Measurements from ENCODE around the gene EPHB6.

EPHB6 gene

GRCh38 chr7:142833174-142834048, 21.5 kb upstream of the EPHB6 start:
- no peak for TF ChIP-seq CTCF (IDR thresholded peaks at IDR 0.05; ENCODE audit: control insufficient read depth, extremely low read depth, insufficient read depth)
- no peak overlapping the region for H3K4me3 ChIP-seq (ENCODE audit: low read depth, low read length)
- no peak for DNase-seq (ENCODE audit: low read depth)

- no peak for DNase-seq (ENCODE audit: low read depth)
- TF ChIP-seq CTCF (IDR thresholded peaks at IDR 0.05; ENCODE audit: control insufficient read depth, extremely low read depth, insufficient read depth): peak; percentile 36; the same call in 1 of the 2 replicates
- no peak overlapping the region for H3K4me3 ChIP-seq (ENCODE audit: low read depth, low read length)
Measured at GRCh38 chr7:142835487-142835886, 19.4 kb upstream of the EPHB6 start.

GRCh38 chr7:142836426-142836825, 18.4 kb upstream of the EPHB6 start:
- no peak for TF ChIP-seq CTCF (IDR thresholded peaks at IDR 0.05; ENCODE audit: control insufficient read depth, extremely low read depth, insufficient read depth)
- H3K4me3 ChIP-seq (ENCODE audit: low read depth, low read length): no peak overlapping the region
- no peak for DNase-seq (ENCODE audit: low read depth)

- DNase-seq (ENCODE audit: low read depth): no peak
- TF ChIP-seq CTCF (IDR thresholded peaks at IDR 0.05; ENCODE audit: control insufficient read depth, extremely low read depth, insufficient read depth): no peak
- H3K4me3 ChIP-seq (ENCODE audit: low read depth, low read length): no peak overlapping the region
Measured at GRCh38 chr7:142838461-142839213, 16.2 kb upstream of the EPHB6 start.

GRCh38 chr7:142842251-142842766, 12.6 kb upstream of the EPHB6 start:
- no peak for TF ChIP-seq CTCF (IDR thresholded peaks at IDR 0.05; ENCODE audit: control insufficient read depth, extremely low read depth, insufficient read depth)
- no peak for DNase-seq (ENCODE audit: low read depth)
- no peak overlapping the region for H3K4me3 ChIP-seq (ENCODE audit: low read depth, low read length)

- TF ChIP-seq CTCF (IDR thresholded peaks at IDR 0.05; ENCODE audit: control insufficient read depth, extremely low read depth, insufficient read depth): no peak
- no peak for DNase-seq (ENCODE audit: low read depth)
- H3K4me3 ChIP-seq (ENCODE audit: low read depth, low read length): no peak overlapping the region
Measured at GRCh38 chr7:142847353-142847752, 7.5 kb upstream of the EPHB6 start.

Data from LNCaP clone FGC (cell line).